SK-N-SH (cell line): Measurements from ENCODE around the gene CEP55. TPM values are rescaled to one million over a fixed set of nuclear protein-coding genes. Genes with fewer than 3 reads are reported as not detected.

Source experiments
- CTCF ChIA-PET: fragments of 300-600, 350-600 bp; formaldehyde crosslinking; extraction: SDS; loops from one replicate; lab custom pipeline; 2021; lab: Yijun Ruan, JAX
- POLR2A ChIA-PET: fragments of 350-600 bp; sonication (Branson Sonifier 250); formaldehyde crosslinking; extraction: SDS; loops from one replicate; lab custom pipeline; 2020; ENCODE audit warnings: antibody characterized with exemption, inconsistent platforms; lab: Yijun Ruan, JAX
- DNase-seq: peaks from one replicate; pipeline ENCODE4 v3.0.0; 2012
- H2AFZ ChIP-seq: fragments of 200-600 bp; sonication (generic); 2 replicates; pipeline ENCODE4 v1.8.1; 2016; ENCODE audit warnings: antibody characterized with exemption, mild to moderate bottlenecking, low read depth
- H3F3A ChIP-seq: fragments of 200-600 bp; sonication (generic); replicated peaks from 2 replicates; pipeline ENCODE3; 2016; ENCODE audit warnings: antibody characterized with exemption, mild to moderate bottlenecking; ENCODE audit not compliant: insufficient read depth
- H3K27ac ChIP-seq, 2 experiments: fragments of 200-500 bp in 1 of 2; fragments of 200-600 bp in 1 of 2; sonication (Bioruptor generic) in 1 of 2; sonication (generic), shearing (Covaris generic) in 1 of 2; 2 replicates each; pipeline versions ENCODE4 v1.5.1 to v1.6.1; 2014 to 2016; ENCODE audit warnings: low read depth in 2 of 2, inconsistent platforms in 1 of 2, low read length in 1 of 2, mild to moderate bottlenecking in 1 of 2, mixed read lengths in 1 of 2
- H3K27me3 ChIP-seq: fragments of 200-600 bp; sonication (generic), shearing (Covaris generic); 2 replicates; pipeline ENCODE4 v1.6.1; 2016; ENCODE audit warnings: mixed run types; ENCODE audit not compliant: insufficient read depth
- H3K36me3 ChIP-seq, 2 experiments: fragments of 200-500 bp in 1 of 2; fragments of 200-600 bp in 1 of 2; sonication (Bioruptor generic) in 1 of 2; sonication (generic) in 1 of 2; replicated peaks in 1 of 2; 2 replicates each; pipeline versions ENCODE3 to v1.5.1; 2014 to 2016; ENCODE audit warnings: low read length in 1 of 2, mild to moderate bottlenecking in 1 of 2; ENCODE audit not compliant: insufficient read depth in 2 of 2, control insufficient read depth in 1 of 2
- H3K4me1 ChIP-seq, 2 experiments: fragments of 200-500 bp in 1 of 2; fragments of 200-600 bp in 1 of 2; sonication (Bioruptor generic) in 1 of 2; sonication (generic), shearing (Covaris generic) in 1 of 2; 2 replicates each; pipeline versions ENCODE4 v1.5.1 to v1.6.1; 2014 to 2016; ENCODE audit warnings: low read depth in 1 of 2, low read length in 1 of 2, mixed run types in 1 of 2; ENCODE audit not compliant: insufficient read depth in 2 of 2, control insufficient read depth in 1 of 2
- H3K4me2 ChIP-seq: fragments of 200-600 bp; sonication (generic), shearing (Covaris generic); 2 replicates; pipeline ENCODE4 v1.6.1; 2017; ENCODE audit warnings: mixed run types
- H3K4me3 ChIP-seq, 2 experiments: fragments of 200-500 bp in 1 of 2; fragments of 200-600 bp in 1 of 2; sonication (Bioruptor generic) in 1 of 2; sonication (generic), shearing (Covaris generic) in 1 of 2; 2 replicates each; pipeline versions ENCODE4 v1.5.1 to v1.8.1; 2014 to 2016; ENCODE audit warnings: low read depth in 2 of 2, inconsistent platforms in 1 of 2, low read length in 1 of 2, mild to moderate bottlenecking in 1 of 2, mixed read lengths in 1 of 2, moderate library complexity in 1 of 2
- H3K79me2 ChIP-seq: fragments of 200-600 bp; sonication (generic); 2 replicates; pipeline ENCODE4 v1.8.1; 2017; ENCODE audit warnings: mild to moderate bottlenecking; ENCODE audit not compliant: insufficient read depth
- H3K9ac ChIP-seq: fragments of 200-600 bp; sonication (generic); 2 replicates; pipeline ENCODE4 v1.6.1; 2017; ENCODE audit warnings: mixed run types
- H3K9me2 ChIP-seq: fragments of 200-600 bp; sonication (generic); 2 replicates; pipeline ENCODE4 v1.6.1; 2017; ENCODE audit warnings: mixed run types
- H3K9me3 ChIP-seq: fragments of 200-600 bp; sonication (generic); 2 replicates; pipeline ENCODE4 v1.6.1; 2017; ENCODE audit warnings: mixed run types, mild to moderate bottlenecking, moderate library complexity
- H4K20me1 ChIP-seq: fragments of 200-600 bp; sonication (generic); 2 replicates; pipeline ENCODE4 v1.6.1; 2017; ENCODE audit warnings: mild to moderate bottlenecking, mixed run types; ENCODE audit not compliant: insufficient read depth
- ELF1 ChIP-seq: IDR thresholded peaks from 2 replicates; pipeline ENCODE4 v1.4.0; 2012
- FOXM1 ChIP-seq: IDR thresholded peaks from 2 replicates; pipeline ENCODE4 v1.4.0; 2012; ENCODE audit warnings: low read depth, mild to moderate bottlenecking
- GATA2 ChIP-seq: sonication (generic); formaldehyde crosslinking; IDR thresholded peaks from 2 replicates; pipeline ENCODE4 v1.5.0; 2020; ENCODE audit warnings: mild to moderate bottlenecking, missing genetic modification reagents
- JUND ChIP-seq: IDR thresholded peaks from 2 replicates; pipeline ENCODE4 v1.4.0; 2012
- MEF2A ChIP-seq: IDR thresholded peaks from 2 replicates; pipeline ENCODE4 v1.4.0; 2012; ENCODE audit warnings: low read depth, borderline replicate concordance
- NFIC ChIP-seq: IDR thresholded peaks from 2 replicates; pipeline ENCODE4 v1.4.0; 2012; ENCODE audit warnings: borderline replicate concordance
- NRF1 ChIP-seq: IDR thresholded peaks from 2 replicates; pipeline ENCODE4 v1.6.1; 2012; ENCODE audit warnings: low read depth, mild to moderate bottlenecking, low read length
- POLR2AphosphoS5 ChIP-seq: IDR thresholded peaks from 2 replicates; pipeline ENCODE4 v1.6.1; 2012; ENCODE audit warnings: low read depth, low read length
- RCOR1 ChIP-seq: fragments of 150-350 bp; IDR thresholded peaks from 2 replicates; pipeline ENCODE4 v1.6.1; 2017; ENCODE audit warnings: antibody characterized with exemption, low read length
- RXRA ChIP-seq: IDR thresholded peaks from 2 replicates; pipeline ENCODE4 v1.4.0; 2012; ENCODE audit warnings: low read depth, mild to moderate bottlenecking, borderline replicate concordance
- SMC3 ChIP-seq: IDR thresholded peaks from 2 replicates; pipeline ENCODE4 v1.6.1; 2012; ENCODE audit warnings: low read depth, low read length, improper control_type of control experiment
- TCF12 ChIP-seq: IDR thresholded peaks from 2 replicates; pipeline ENCODE4 v1.4.0; 2012
- WGBS: methylation state at CpG from one replicate; pipeline ENCODE4 v1.1.6; 2017; ENCODE audit warnings: low lambda C conversion rate; 5-methylcytosine and 5-hydroxymethylcytosine counted together
- polyA plus RNA-seq, 3 experiments: library from polyadenylated mRNA; depleted of rRNA; stranded (reverse); fragments of >200 nt; gene quantifications; 2 replicates each; pipeline ENCODE4 v1.2.3, GENCODE V29; 2012
- TF ChIP-seq, protein P1 (sequence below): IDR thresholded peaks from 2 replicates; pipeline ENCODE4 v1.6.1; 2012; ENCODE audit warnings: mild to moderate bottlenecking, low read depth, low read length, moderate library complexity
- TF ChIP-seq, protein P2 (sequence below): fragments of 150-350 bp; IDR thresholded peaks from 2 replicates; pipeline ENCODE4 v1.6.1; 2017; ENCODE audit warnings: antibody characterized with exemption, low read length, low read depth, borderline replicate concordance

The CEP55 gene
- polyA plus RNA-seq, 1 of the 3 experiments (the other 2 are of a cell fraction) = 9.8 TPM

DNA sequence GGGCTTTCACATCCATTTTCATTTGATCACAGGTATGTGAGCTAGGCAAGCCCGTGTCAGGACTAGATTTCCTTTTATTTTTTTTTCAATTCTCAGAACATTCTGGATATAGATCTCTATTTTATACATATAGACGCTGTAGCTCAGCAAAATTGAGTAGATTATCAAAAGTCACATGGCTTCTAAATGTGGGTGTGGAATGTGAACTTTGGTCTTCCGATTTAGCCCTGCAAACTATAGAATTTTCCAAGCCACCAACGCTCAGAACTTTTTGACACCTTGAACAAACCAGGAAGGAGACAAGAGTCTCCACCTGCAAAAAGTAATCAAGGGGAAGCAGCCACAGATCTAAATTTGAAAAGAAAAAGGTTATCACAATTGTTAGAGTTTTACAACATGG lies 54.2 kb downstream of the CEP55 start:
- WGBS = 65% methylated on average over 4 of the region's 4 CpGs
- no peak overlapping the region for H2AFZ ChIP-seq
- CTCF ChIA-PET = interaction anchor here (0.7 to 2.2 kb wide), 5 partner anchors 68 to 325 kb away, joined by 3 to 6 read pairs (median 5); partner anchors contain the start of genes FRA10AC1 and MYOF

GRCh38 chr10:93552780-93553179 lies 56.4 kb downstream of the CEP55 start:
- Histone ChIP-seq H3K36me3 (no peaks in the 10 kb centered on the region), H3K27me3 (no peaks in the 10 kb centered on the region), H3K79me2 (no peaks in the 10 kb centered on the region), H4K20me1 (no peaks in the 10 kb centered on the region), H3K9me3 (no peaks in the 10 kb centered on the region), H2AFZ (no peak overlapping the region), H3K9me2 (no peaks in the 10 kb centered on the region), H3K4me1 (no peaks in the 10 kb centered on the region), H3K9ac (no peak overlapping the region), H3K27ac (no peak overlapping the region), H3F3A (peaks cover 18% of the 10 kb centered on the region), H3K4me3 (no peak overlapping the region), H3K4me2 (no peak overlapping the region)
- ChIA-PET POLR2A (no interaction called here), CTCF (interaction anchor here (0.9 to 4.2 kb wide), 7 partner anchors 10 to 308 kb away, joined by 3 to 38 read pairs (median 3); no protein-coding TSS in a partner anchor)
- no peak for DNase-seq
- 72% methylated on average over 3 of the region's 3 CpGs for WGBS
- TF ChIP-seq SMC3 (no peak), ELF1 (no peak), GATA2 (no peak), NFIC (no peak), POLR2AphosphoS5 (no peak), RCOR1 (no peak), FOXM1 (no peak), NRF1 (no peak), MEF2A (no peak), RXRA (no peak)
- TF ChIP-seq, protein P1, sequence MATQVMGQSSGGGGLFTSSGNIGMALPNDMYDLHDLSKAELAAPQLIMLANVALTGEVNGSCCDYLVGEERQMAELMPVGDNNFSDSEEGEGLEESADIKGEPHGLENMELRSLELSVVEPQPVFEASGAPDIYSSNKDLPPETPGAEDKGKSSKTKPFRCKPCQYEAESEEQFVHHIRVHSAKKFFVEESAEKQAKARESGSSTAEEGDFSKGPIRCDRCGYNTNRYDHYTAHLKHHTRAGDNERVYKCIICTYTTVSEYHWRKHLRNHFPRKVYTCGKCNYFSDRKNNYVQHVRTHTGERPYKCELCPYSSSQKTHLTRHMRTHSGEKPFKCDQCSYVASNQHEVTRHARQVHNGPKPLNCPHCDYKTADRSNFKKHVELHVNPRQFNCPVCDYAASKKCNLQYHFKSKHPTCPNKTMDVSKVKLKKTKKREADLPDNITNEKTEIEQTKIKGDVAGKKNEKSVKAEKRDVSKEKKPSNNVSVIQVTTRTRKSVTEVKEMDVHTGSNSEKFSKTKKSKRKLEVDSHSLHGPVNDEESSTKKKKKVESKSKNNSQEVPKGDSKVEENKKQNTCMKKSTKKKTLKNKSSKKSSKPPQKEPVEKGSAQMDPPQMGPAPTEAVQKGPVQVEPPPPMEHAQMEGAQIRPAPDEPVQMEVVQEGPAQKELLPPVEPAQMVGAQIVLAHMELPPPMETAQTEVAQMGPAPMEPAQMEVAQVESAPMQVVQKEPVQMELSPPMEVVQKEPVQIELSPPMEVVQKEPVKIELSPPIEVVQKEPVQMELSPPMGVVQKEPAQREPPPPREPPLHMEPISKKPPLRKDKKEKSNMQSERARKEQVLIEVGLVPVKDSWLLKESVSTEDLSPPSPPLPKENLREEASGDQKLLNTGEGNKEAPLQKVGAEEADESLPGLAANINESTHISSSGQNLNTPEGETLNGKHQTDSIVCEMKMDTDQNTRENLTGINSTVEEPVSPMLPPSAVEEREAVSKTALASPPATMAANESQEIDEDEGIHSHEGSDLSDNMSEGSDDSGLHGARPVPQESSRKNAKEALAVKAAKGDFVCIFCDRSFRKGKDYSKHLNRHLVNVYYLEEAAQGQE = no peak

More for the DNA sequence above, 54.2 kb downstream of the CEP55 start:
- no peak for DNase-seq
- Histone ChIP-seq H3F3A (peaks cover 18% of the 10 kb centered on the region), H3K4me1 (no peaks in the 10 kb centered on the region), H3K9me2 (no peaks in the 10 kb centered on the region), H4K20me1 (no peaks in the 10 kb centered on the region), H3K27me3 (no peaks in the 10 kb centered on the region), H3K27ac (no peak overlapping the region), H3K9me3 (no peaks in the 10 kb centered on the region), H3K9ac (no peak overlapping the region), H3K4me3 (no peak overlapping the region), H3K79me2 (no peaks in the 10 kb centered on the region), H3K36me3 (no peaks in the 10 kb centered on the region), H3K4me2 (no peak overlapping the region)
- POLR2A ChIA-PET = no interaction called here
- no peak for TF ChIP-seq JUND
- TF ChIP-seq, protein P2, sequence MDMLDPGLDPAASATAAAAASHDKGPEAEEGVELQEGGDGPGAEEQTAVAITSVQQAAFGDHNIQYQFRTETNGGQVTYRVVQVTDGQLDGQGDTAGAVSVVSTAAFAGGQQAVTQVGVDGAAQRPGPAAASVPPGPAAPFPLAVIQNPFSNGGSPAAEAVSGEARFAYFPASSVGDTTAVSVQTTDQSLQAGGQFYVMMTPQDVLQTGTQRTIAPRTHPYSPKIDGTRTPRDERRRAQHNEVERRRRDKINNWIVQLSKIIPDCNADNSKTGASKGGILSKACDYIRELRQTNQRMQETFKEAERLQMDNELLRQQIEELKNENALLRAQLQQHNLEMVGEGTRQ = no peak
- TF ChIP-seq NFIC = no peak
- no peak for TF ChIP-seq RXRA
- TF ChIP-seq, protein P1 = no peak
- no peak for TF ChIP-seq TCF12
